ENCODE measurements around the gene KIF12. TPM values are rescaled to one million over a fixed set of nuclear protein-coding genes. Genes with fewer than 3 reads are reported as not detected.

Gene KIF12
- total and polyA plus RNA-seq, 2 of the 13 experiments (the other 11 are each of a cell fraction or from before 2014, with no cell fraction given): 1.8 to 12.5 TPM

- TF ChIP-seq, protein P1, sequence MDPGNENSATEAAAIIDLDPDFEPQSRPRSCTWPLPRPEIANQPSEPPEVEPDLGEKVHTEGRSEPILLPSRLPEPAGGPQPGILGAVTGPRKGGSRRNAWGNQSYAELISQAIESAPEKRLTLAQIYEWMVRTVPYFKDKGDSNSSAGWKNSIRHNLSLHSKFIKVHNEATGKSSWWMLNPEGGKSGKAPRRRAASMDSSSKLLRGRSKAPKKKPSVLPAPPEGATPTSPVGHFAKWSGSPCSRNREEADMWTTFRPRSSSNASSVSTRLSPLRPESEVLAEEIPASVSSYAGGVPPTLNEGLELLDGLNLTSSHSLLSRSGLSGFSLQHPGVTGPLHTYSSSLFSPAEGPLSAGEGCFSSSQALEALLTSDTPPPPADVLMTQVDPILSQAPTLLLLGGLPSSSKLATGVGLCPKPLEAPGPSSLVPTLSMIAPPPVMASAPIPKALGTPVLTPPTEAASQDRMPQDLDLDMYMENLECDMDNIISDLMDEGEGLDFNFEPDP (CRISPR knock-in tag; conservative IDR thresholded peaks at IDR 0.05): no peak
- no peak for TF ChIP-seq ZNF282 (IDR thresholded peaks at IDR 0.05; ENCODE audit: partially characterized antibody)
- peak; percentile 92; the same call in 1 of the 2 replicates for TF ChIP-seq TOPORS (CRISPR knock-in tag; IDR thresholded peaks at IDR 0.05)
- peak; percentile 67 for TF ChIP-seq NFYC (CRISPR knock-in tag; IDR thresholded peaks at IDR 0.05)
- no peak for TF ChIP-seq GZF1 (CRISPR knock-in tag; IDR thresholded peaks at IDR 0.05)
- TF ChIP-seq PATZ1 (CRISPR knock-in tag; IDR thresholded peaks at IDR 0.05): peak; percentile 94
- TF ChIP-seq MIXL1 (CRISPR knock-in tag; IDR thresholded peaks at IDR 0.05): peak; percentile 100
- TF ChIP-seq SUZ12 (IDR thresholded peaks at IDR 0.05; ENCODE audit: low read depth, low read length): no peak
- TF ChIP-seq ZFX (CRISPR knock-in tag; IDR thresholded peaks at IDR 0.05; ENCODE audit: low read depth): peak; percentile 96
- TF ChIP-seq ZBTB20 (CRISPR knock-in tag; IDR thresholded peaks at IDR 0.05; ENCODE audit: borderline replicate concordance, low read depth): peak; percentile 94
- TF ChIP-seq HNRNPL (IDR thresholded peaks at IDR 0.05; ENCODE audit: low read depth, low read length): peak; percentile 88
- no peak for TF ChIP-seq ZFP36L1 (CRISPR knock-in tag; IDR thresholded peaks at IDR 0.05)
- peak; percentile 82; the same call in 1 of the 2 replicates for TF ChIP-seq ZNF3 (CRISPR knock-in tag; IDR thresholded peaks at IDR 0.05)
- TF ChIP-seq KDM6A (CRISPR knock-in tag; IDR thresholded peaks at IDR 0.05; ENCODE audit: low read depth): peak; percentile 91
- peak; percentile 53 for TF ChIP-seq HNRNPLL (IDR thresholded peaks at IDR 0.05; ENCODE audit: low read depth, low read length, poor library complexity, severe bottlenecking)
- TF ChIP-seq ZXDC (CRISPR knock-in tag; IDR thresholded peaks at IDR 0.05): no peak
- 0 out of 2 replicates have a peak, but pooled peaks have one; percentile 62 for TF ChIP-seq TEF (CRISPR knock-in tag; IDR thresholded peaks at IDR 0.05)
- TF ChIP-seq MED1 (CRISPR knock-in tag; IDR thresholded peaks at IDR 0.05): peak; percentile 99
- 0 out of 2 replicates have a peak, but pooled peaks have one; percentile 56 for TF ChIP-seq SNAI1 (CRISPR knock-in tag; IDR thresholded peaks at IDR 0.05; ENCODE audit: borderline replicate concordance)
- no peak for TF ChIP-seq ZNF883 (CRISPR knock-in tag; IDR thresholded peaks at IDR 0.05; ENCODE audit: not compliant biosample characterization)
- TF ChIP-seq, protein P2, sequence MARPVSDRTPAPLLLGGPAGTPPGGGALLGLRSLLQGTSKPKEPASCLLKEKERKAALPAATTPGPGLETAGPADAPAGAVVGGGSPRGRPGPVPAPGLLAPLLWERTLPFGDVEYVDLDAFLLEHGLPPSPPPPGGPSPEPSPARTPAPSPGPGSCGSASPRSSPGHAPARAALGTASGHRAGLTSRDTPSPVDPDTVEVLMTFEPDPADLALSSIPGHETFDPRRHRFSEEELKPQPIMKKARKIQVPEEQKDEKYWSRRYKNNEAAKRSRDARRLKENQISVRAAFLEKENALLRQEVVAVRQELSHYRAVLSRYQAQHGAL (CRISPR knock-in tag; IDR thresholded peaks at IDR 0.05; ENCODE audit: not compliant biosample characterization): no peak
- TF ChIP-seq ARNTL (CRISPR knock-in tag; IDR thresholded peaks at IDR 0.05): peak; percentile 90
- 0 out of 2 replicates have a peak, but pooled peaks have one; percentile 40 for TF ChIP-seq ZNF510 (CRISPR knock-in tag; IDR thresholded peaks at IDR 0.05; ENCODE audit: low read depth)
Observed at GRCh38 chr9:114078021-114078780, 20.9 kb downstream of the KIF12 start, which contains the start of gene AMBP (continued).
